Measurements from ENCODE around the gene UBTF.

Gene UBTF

GRCh38 chr17:44210342-44211192 is 8.9 kb downstream of the UBTF start (continued):
- no peak for TF ChIP-seq ZNF785 (tag by site-specific recombination; IDR thresholded peaks at IDR 0.05)
- peak; percentile 60 for TF ChIP-seq PATZ1 (tag by site-specific recombination; IDR thresholded peaks at IDR 0.05)
- no peak for TF ChIP-seq ZNF776 (tag by site-specific recombination; IDR thresholded peaks at IDR 0.05; ENCODE audit: borderline replicate concordance)
- no peak for TF ChIP-seq ZNF791 (tag by site-specific recombination; IDR thresholded peaks at IDR 0.05)
- no peak for TF ChIP-seq PRDM4 (tag by site-specific recombination; IDR thresholded peaks at IDR 0.05)
- TF ChIP-seq ZBTB48 (tag by site-specific recombination; IDR thresholded peaks at IDR 0.05): no peak
- no peak for TF ChIP-seq ZNF266 (tag by site-specific recombination; IDR thresholded peaks at IDR 0.05; ENCODE audit: low read depth)
- no peak for TF ChIP-seq ZNF202 (tag by site-specific recombination; IDR thresholded peaks at IDR 0.05; ENCODE audit: borderline replicate concordance)
- no peak; the same call in 1 of the 2 replicates for TF ChIP-seq ZNF391 (tag by site-specific recombination; IDR thresholded peaks at IDR 0.05; ENCODE audit: borderline replicate concordance, low read depth)
- TF ChIP-seq ZNF18 (tag by site-specific recombination; IDR thresholded peaks at IDR 0.05): no peak
- TF ChIP-seq ZNF449 (tag by site-specific recombination; IDR thresholded peaks at IDR 0.05): peak; percentile 81
- TF ChIP-seq PBX3 (CRISPR knock-in tag; IDR thresholded peaks at IDR 0.05): peak; percentile 86
- no peak for TF ChIP-seq EGR2 (tag by site-specific recombination; IDR thresholded peaks at IDR 0.05; ENCODE audit: low read depth)
- TF ChIP-seq ZBTB49 (tag by site-specific recombination; IDR thresholded peaks at IDR 0.05; ENCODE audit: low read depth): no peak
- no peak for TF ChIP-seq TCF7L2 (IDR thresholded peaks at IDR 0.05; ENCODE audit: borderline replicate concordance, low read depth, low read length)
- peak; percentile 28; the same call in 1 of the 2 replicates for TF ChIP-seq ZBTB20 (tag by site-specific recombination; IDR thresholded peaks at IDR 0.05)
- no peak for TF ChIP-seq ZNF26 (tag by site-specific recombination; IDR thresholded peaks at IDR 0.05)
- TF ChIP-seq ZNF560 (tag by site-specific recombination; IDR thresholded peaks at IDR 0.05; ENCODE audit: borderline replicate concordance): no peak
- TF ChIP-seq ZNF16 (tag by site-specific recombination; IDR thresholded peaks at IDR 0.05; ENCODE audit: low read depth): no peak
- no peak for TF ChIP-seq ZNF132 (tag by site-specific recombination; IDR thresholded peaks at IDR 0.05; ENCODE audit: borderline replicate concordance)
- TF ChIP-seq ZNF423 (tag by site-specific recombination; IDR thresholded peaks at IDR 0.05): no peak
- peak; percentile 71 for TF ChIP-seq ZFHX2 (tag by site-specific recombination; conservative IDR thresholded peaks at IDR 0.05)

All from HEK293 (cell line).